Medulla oblongata (tissue), 1 donor: ENCODE results near the gene LEFTY1.
A peak's percentile ranks its signal among the peaks of the same experiment; 100 is the strongest.
"Not testable (repeated sequence)": the region's sequence is repeated elsewhere in the genome, so short reads cannot be mapped to it uniquely, and the experiment has no call there.

Experiments used
- DNase-seq: peaks from one replicate; pipeline ENCODE4 v3.0.0-alpha.2; 2015; ENCODE audit errors: extremely low spot score

Gene LEFTY1

GRCh38 chr1:225849925-225850324 lies 39.0 kb downstream of the LEFTY1 start:
- DNase-seq: no peak

- peak; percentile 89 for DNase-seq
Observed at GRCh38 chr1:225848030-225848955, 40.7 kb downstream of the LEFTY1 start.

GRCh38 chr1:225847610-225848009 lies 41.3 kb downstream of the LEFTY1 start:
- no peak for DNase-seq

- no peak for DNase-seq
Observed at GRCh38 chr1:225846331-225847310, 42.3 kb downstream of the LEFTY1 start.

- DNase-seq: peak; percentile 83
Observed at GRCh38 chr1:225845571-225846259, 43.2 kb downstream of the LEFTY1 start.

- DNase-seq: no peak
Observed at GRCh38 chr1:225845097-225845496, 43.8 kb downstream of the LEFTY1 start.

GRCh38 chr1:225844236-225845061 lies 44.5 kb downstream of the LEFTY1 start:
- DNase-seq: peak; percentile 62

- no peak for DNase-seq
Observed at GRCh38 chr1:225843426-225843795, 45.5 kb downstream of the LEFTY1 start.

- DNase-seq: no peak
Observed at GRCh38 chr1:225842788-225843425, 46.0 kb downstream of the LEFTY1 start.

GRCh38 chr1:225842074-225842473 lies 46.9 kb downstream of the LEFTY1 start:
- DNase-seq: no peak

- no peak for DNase-seq
Observed at GRCh38 chr1:225840713-225841112, 48.2 kb downstream of the LEFTY1 start.

GRCh38 chr1:225840223-225840610 lies 48.7 kb downstream of the LEFTY1 start:
- no peak for DNase-seq

- no peak for DNase-seq
Observed at GRCh38 chr1:225838793-225839192, 50.2 kb downstream of the LEFTY1 start.

GRCh38 chr1:225836296-225836695 lies 52.6 kb downstream of the LEFTY1 start:
- DNase-seq: not testable (repeated sequence)
